ENCODE data around the gene AP1G2.

DNA sequence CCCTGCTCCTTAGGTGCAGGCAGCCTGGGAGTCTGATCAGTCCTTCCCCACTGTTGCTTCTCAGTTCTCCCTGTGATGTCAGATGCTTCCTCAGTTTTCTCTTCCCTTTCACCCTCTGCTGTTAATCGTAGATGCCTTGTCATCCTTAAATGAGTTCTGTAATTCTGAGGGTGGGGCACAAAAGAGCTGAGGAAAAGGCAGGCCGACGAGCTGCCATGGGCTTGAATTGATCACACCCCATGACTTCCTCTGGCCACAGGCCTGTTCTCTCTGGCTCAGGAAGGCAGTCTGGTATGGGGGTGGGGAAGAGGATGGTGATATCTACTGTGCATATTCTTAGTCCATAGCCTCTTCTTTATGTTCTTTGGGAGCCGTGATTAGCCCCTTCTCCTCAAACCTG is 5.2 kb upstream of the AP1G2 start:
- TF ChIP-seq POLR2A (IDR thresholded peaks at IDR 0.05): no peak
- TF ChIP-seq, protein P1, sequence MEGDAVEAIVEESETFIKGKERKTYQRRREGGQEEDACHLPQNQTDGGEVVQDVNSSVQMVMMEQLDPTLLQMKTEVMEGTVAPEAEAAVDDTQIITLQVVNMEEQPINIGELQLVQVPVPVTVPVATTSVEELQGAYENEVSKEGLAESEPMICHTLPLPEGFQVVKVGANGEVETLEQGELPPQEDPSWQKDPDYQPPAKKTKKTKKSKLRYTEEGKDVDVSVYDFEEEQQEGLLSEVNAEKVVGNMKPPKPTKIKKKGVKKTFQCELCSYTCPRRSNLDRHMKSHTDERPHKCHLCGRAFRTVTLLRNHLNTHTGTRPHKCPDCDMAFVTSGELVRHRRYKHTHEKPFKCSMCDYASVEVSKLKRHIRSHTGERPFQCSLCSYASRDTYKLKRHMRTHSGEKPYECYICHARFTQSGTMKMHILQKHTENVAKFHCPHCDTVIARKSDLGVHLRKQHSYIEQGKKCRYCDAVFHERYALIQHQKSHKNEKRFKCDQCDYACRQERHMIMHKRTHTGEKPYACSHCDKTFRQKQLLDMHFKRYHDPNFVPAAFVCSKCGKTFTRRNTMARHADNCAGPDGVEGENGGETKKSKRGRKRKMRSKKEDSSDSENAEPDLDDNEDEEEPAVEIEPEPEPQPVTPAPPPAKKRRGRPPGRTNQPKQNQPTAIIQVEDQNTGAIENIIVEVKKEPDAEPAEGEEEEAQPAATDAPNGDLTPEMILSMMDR (IDR thresholded peaks at IDR 0.05): no peak

Measured in thyroid gland (tissue), 4 donors.